PC-9 (cell line): ENCODE results near the gene ZFAND2B.
"Not testable (repeated sequence)": the region's sequence is repeated elsewhere in the genome, so short reads cannot be mapped to it uniquely, and the experiment has no call there.

ENCODE experiments used
- CTCF ChIP-seq: fragments of 200-600 bp; sonication (generic); conservative IDR thresholded peaks from 2 replicates; pipeline ENCODE4 v1.6.1; 2017; ENCODE audit warnings: mixed run types, antibody characterized with exemption, mild to moderate bottlenecking, moderate library complexity
- EZH2 ChIP-seq: fragments of 200-600 bp; sonication (generic); IDR thresholded peaks from 2 replicates; pipeline ENCODE4 v1.8.0; 2017; ENCODE audit warnings: antibody characterized with exemption, low read depth

GRCh38 chr2:219201331-219201730 lies 5.3 kb upstream of the ZFAND2B start:
- not testable (repeated sequence) for TF ChIP-seq CTCF, EZH2
